Suprapubic skin (tissue), 4 donors: ENCODE measurements around the gene BICD1. TPM values are rescaled to one million over a fixed set of nuclear protein-coding genes. Genes with fewer than 3 reads are reported as not detected.

Experiments
- DNase-seq, 2 donors: peaks; one replicate each; pipeline ENCODE4 v3.0.0-alpha.2; 2019; ENCODE audit warnings: low spot score in 2 of 2
- H3K27ac ChIP-seq: fragments of 200-600 bp; sonication (generic); one replicate; pipeline ENCODE4 v1.5.1; 2019
- H3K27me3 ChIP-seq: fragments of 200-600 bp; sonication (generic); one replicate; pipeline ENCODE4 v1.5.1; 2019
- H3K36me3 ChIP-seq: fragments of 200-600 bp; sonication (generic); one replicate; pipeline ENCODE4 v1.5.1; 2019
- H3K4me1 ChIP-seq: fragments of 200-600 bp; sonication (generic); one replicate; pipeline ENCODE4 v1.5.1; 2019
- H3K4me3 ChIP-seq: fragments of 200-600 bp; sonication (generic); one replicate; pipeline ENCODE4 v1.5.1; 2019; ENCODE audit warnings: mild to moderate bottlenecking
- H3K9me3 ChIP-seq: fragments of 200-600 bp; sonication (generic); one replicate; pipeline ENCODE4 v1.5.1; 2019
- EP300 ChIP-seq: sonication (generic); formaldehyde crosslinking; IDR thresholded peaks from one replicate; pipeline ENCODE4 v1.6.1; 2017; ENCODE audit warnings: antibody characterized with exemption
- POLR2A ChIP-seq, 2 donors: fragments of 450-650 bp; IDR thresholded peaks; one replicate each; pipeline ENCODE4 v1.6.1; 2017; ENCODE audit warnings: antibody characterized with exemption in 2 of 2, mild to moderate bottlenecking in 2 of 2, moderate library complexity in 2 of 2
- POLR2AphosphoS5 ChIP-seq, 3 donors: sonication (generic); formaldehyde crosslinking; IDR thresholded peaks; one replicate each; pipeline ENCODE4 v1.6.1; 2017; ENCODE audit warnings: antibody characterized with exemption in 3 of 3
- WGBS: methylation state at CpG from one replicate; pipeline ENCODE4 v1.1.5; 2018; 5-methylcytosine and 5-hydroxymethylcytosine counted together
- total RNA-seq, 4 donors: library from RNA; depleted of rRNA; stranded (reverse); fragments of >200 nt; gene quantifications; one replicate each; pipeline ENCODE4 v1.1.0, GENCODE V29; 2016
- TF ChIP-seq, protein P1 (sequence below), 2 donors: fragments of 200-600 bp in 1 of 2; fragments of 450-650 bp in 1 of 2; sonication (generic) in 1 of 2; IDR thresholded peaks; one replicate each; pipeline ENCODE4 v1.5.1; 2016 to 2019; ENCODE audit warnings: antibody characterized with exemption in 2 of 2, mild to moderate bottlenecking in 1 of 2, moderate library complexity in 1 of 2

Gene BICD1
- total RNA-seq, 4 donors from 2014 or later, result 1.5 to 5.4 (median 2.5) TPM

DNA sequence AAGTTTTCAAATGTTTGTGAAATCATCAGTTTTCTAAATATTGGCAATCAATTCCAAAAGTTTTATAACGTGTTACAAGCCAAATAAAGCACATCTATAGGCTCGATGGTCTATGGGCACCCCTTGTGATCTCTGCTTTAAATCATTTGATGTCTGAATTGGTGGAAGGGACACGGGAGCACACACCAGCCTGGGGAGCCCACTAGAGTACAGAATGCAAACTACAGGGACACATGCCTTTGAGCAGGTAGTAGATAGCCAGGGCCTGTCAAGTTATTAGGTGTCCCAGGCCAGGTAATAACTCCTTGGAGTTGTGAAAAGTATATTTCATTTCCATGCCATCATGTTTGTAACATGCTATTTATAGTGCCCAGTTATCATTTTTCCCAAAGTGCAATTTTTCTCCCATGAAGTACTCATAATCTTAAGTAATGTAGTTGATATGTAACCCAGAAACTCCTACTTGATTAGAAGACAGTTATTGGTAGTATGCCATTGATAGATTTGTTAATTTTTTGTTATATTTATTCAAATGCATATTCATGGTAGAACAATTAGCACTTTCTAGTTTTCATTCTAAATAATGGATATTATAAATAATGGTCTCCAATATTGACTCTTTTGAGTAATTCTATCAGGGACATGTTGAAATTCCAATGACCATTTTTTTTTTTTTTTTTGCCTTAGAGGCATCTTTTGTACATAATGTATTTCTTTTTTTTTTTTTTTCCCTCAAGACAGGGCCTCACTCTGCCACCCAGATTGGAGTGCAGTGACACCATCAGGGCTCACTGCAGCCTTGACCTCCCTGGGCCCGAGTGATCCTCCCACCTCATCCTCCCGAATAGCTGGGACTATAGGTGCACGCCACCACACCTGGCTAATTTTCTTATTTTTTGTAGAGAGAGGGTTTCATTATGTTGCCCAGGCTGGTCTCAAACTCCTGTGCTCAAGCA, 195.8 kb downstream of the BICD1 start:
- Histone ChIP-seq H3K9me3 (no peaks in the 10 kb centered on the region), H3K27me3 (no peaks in the 10 kb centered on the region), H3K27ac (no peak overlapping the region), H3K36me3 (no peaks in the 10 kb centered on the region), H3K4me1 (no peaks in the 10 kb centered on the region), H3K4me3 (no peak overlapping the region)
- DNase-seq, result no peak
- 71% methylated on average over 6 of the region's 6 CpGs for WGBS
- TF ChIP-seq, protein P1, sequence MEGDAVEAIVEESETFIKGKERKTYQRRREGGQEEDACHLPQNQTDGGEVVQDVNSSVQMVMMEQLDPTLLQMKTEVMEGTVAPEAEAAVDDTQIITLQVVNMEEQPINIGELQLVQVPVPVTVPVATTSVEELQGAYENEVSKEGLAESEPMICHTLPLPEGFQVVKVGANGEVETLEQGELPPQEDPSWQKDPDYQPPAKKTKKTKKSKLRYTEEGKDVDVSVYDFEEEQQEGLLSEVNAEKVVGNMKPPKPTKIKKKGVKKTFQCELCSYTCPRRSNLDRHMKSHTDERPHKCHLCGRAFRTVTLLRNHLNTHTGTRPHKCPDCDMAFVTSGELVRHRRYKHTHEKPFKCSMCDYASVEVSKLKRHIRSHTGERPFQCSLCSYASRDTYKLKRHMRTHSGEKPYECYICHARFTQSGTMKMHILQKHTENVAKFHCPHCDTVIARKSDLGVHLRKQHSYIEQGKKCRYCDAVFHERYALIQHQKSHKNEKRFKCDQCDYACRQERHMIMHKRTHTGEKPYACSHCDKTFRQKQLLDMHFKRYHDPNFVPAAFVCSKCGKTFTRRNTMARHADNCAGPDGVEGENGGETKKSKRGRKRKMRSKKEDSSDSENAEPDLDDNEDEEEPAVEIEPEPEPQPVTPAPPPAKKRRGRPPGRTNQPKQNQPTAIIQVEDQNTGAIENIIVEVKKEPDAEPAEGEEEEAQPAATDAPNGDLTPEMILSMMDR (IDR thresholded peaks at IDR 0.05), result no peak
- TF ChIP-seq EP300 (no peak), POLR2A (IDR thresholded peaks at IDR 0.05) (no peak), POLR2AphosphoS5 (IDR thresholded peaks at IDR 0.05) (no peak)

DNA sequence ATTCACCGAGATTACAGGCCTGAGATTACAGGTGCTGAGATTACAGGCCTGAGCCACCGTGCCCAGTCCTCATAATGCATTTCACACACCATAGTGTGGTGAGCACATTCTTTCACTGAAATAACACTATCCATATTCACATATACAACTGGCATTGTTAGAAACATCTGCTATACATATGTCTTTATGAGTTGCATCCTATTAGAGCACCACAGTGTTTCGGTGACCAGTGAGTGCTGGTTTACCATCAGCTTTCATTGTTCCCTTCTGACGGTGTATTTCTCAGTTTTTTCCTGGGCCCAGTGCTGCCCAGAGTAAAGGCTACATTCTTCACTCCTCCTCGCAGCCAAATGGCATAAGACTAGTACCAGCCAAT, 196.5 kb downstream of the BICD1 start:
- no peaks in the 10 kb centered on the region for H3K36me3 ChIP-seq
- H3K9me3 ChIP-seq, result no peaks in the 10 kb centered on the region
- no peak overlapping the region for H3K4me3 ChIP-seq
- no peaks in the 10 kb centered on the region for H3K4me1 ChIP-seq
- WGBS, result 95% methylated on average over 5 of the region's 5 CpGs
- DNase-seq, result no peak
- no peak overlapping the region for H3K27ac ChIP-seq
- TF ChIP-seq EP300 (no peak), POLR2AphosphoS5 (IDR thresholded peaks at IDR 0.05) (no peak)
- TF ChIP-seq, protein P1 (IDR thresholded peaks at IDR 0.05), result no peak
- H3K27me3 ChIP-seq, result no peaks in the 10 kb centered on the region

DNA sequence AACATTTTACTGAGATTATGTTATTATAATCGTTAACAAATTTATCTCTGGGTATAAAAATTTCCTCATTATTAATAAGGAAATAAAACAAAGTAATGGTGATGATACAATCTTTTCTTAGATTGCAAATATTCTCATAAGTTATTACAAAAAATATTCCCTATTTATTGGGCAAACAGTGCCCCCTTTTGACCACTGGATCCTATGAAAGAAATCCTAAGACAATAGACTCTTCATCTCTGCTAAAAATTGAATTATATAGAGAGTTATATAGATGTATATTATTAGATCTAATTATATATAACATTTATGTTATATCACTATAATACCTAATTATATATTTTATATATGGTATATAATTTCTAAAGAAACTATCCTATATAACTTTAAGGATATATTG, 198.5 kb downstream of the BICD1 start:
- H3K27ac ChIP-seq, result no peak overlapping the region
- no peaks in the 10 kb centered on the region for H3K9me3 ChIP-seq
- TF ChIP-seq, protein P1 (IDR thresholded peaks at IDR 0.05), result peak in 1 of 2 donors; percentile 14
- no peak for TF ChIP-seq POLR2AphosphoS5 (IDR thresholded peaks at IDR 0.05)
- TF ChIP-seq POLR2A (IDR thresholded peaks at IDR 0.05), result no peak
- 79% methylated on average over 1 of the region's 1 CpG for WGBS
- no peaks in the 10 kb centered on the region for H3K4me1 ChIP-seq
- H3K27me3 ChIP-seq, result no peaks in the 10 kb centered on the region
- no peaks in the 10 kb centered on the region for H3K36me3 ChIP-seq
- no peak for DNase-seq
- no peak overlapping the region for H3K4me3 ChIP-seq

DNA sequence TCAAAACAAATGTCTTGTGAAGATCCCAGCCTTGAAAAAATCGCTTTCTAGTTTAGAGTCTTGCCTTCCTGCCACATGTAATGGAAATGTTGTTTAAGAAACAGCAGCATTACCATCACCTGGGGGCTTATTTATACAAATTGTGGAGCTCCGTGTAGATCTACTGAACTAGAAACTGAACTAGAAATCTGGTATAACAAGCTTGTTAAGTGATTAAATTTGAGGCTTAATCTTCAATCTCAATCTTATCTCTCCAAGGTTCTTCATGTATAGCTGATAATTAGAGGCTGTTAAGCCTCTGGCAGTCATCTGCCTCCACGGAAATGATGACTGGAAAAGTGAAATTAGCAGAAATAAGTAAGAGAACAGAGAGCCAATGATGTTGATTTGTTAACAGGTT, 200.7 kb downstream of the BICD1 start:
- 53% methylated on average over 3 of the region's 3 CpGs for WGBS
- no peak overlapping the region for H3K4me3 ChIP-seq

More for the DNA sequence above, 200.7 kb downstream of the BICD1 start:
- Histone ChIP-seq H3K27ac (no peak overlapping the region), H3K9me3 (no peaks in the 10 kb centered on the region), H3K4me1 (peaks cover 3% of the 10 kb centered on the region), H3K36me3 (no peaks in the 10 kb centered on the region), H3K27me3 (no peaks in the 10 kb centered on the region)
- DNase-seq, result no peak
- no peak for TF ChIP-seq POLR2AphosphoS5 (IDR thresholded peaks at IDR 0.05)
- no peak for TF ChIP-seq POLR2A (IDR thresholded peaks at IDR 0.05)
- TF ChIP-seq, protein P1 (IDR thresholded peaks at IDR 0.05), result no peak
- TF ChIP-seq EP300, result no peak
